ENCODE measurements around the gene EN2.

The EN2 gene

GRCh38 chr7:155465761-155466141, 7.8 kb downstream of the EN2 start:
- DNase-seq, result no peak

- no peak for DNase-seq
Observed at GRCh38 chr7:155466142-155466813, 8.3 kb downstream of the EN2 start.

GRCh38 chr7:155466814-155467733, 9.1 kb downstream of the EN2 start:
- DNase-seq, result no peak

- no peak for DNase-seq
Observed at GRCh38 chr7:155467846-155468784, 10.2 kb downstream of the EN2 start.

GRCh38 chr7:155468785-155469148, 10.8 kb downstream of the EN2 start:
- no peak for DNase-seq

GRCh38 chr7:155469311-155470185, 11.6 kb downstream of the EN2 start:
- no peak for DNase-seq

- no peak for DNase-seq
Observed at GRCh38 chr7:155470186-155470487, 12.2 kb downstream of the EN2 start.

- DNase-seq, result no peak
Observed at GRCh38 chr7:155470686-155471638, 13.0 kb downstream of the EN2 start.

GRCh38 chr7:155471718-155472117, 13.8 kb downstream of the EN2 start:
- no peak for DNase-seq

GRCh38 chr7:155477476-155477875, 19.5 kb downstream of the EN2 start:
- DNase-seq, result no peak

- no peak for DNase-seq
Observed at GRCh38 chr7:155481764-155482163, 23.8 kb downstream of the EN2 start.

- DNase-seq, result peak; percentile 12
Observed at GRCh38 chr7:155482511-155483183, 24.7 kb downstream of the EN2 start.

- no peak for DNase-seq
Observed at GRCh38 chr7:155483245-155483644, 25.3 kb downstream of the EN2 start.

- DNase-seq, result no peak
Observed at GRCh38 chr7:155483868-155484325, 26.0 kb downstream of the EN2 start.

GRCh38 chr7:155484483-155485399, 26.8 kb downstream of the EN2 start:
- no peak for DNase-seq

- no peak for DNase-seq
Observed at GRCh38 chr7:155486783-155487508, 29.0 kb downstream of the EN2 start.

- DNase-seq, result no peak
Observed at GRCh38 chr7:155487509-155488482, 29.9 kb downstream of the EN2 start.
